Uterus (tissue), 2 donors: ENCODE results near the gene KCNMB2.

ENCODE experiments used
- CTCF ChIP-seq, 4 experiments: fragments of 200-600 bp in 2 of 4; fragments of 450-650 bp in 2 of 4; sonication (generic) in 2 of 4; IDR thresholded peaks; one replicate each; pipeline ENCODE4 v1.5.1; 2016 to 2019; ENCODE audit warnings: antibody characterized with exemption in 4 of 4, mild to moderate bottlenecking in 2 of 4, moderate library complexity in 1 of 4
- POLR2A ChIP-seq, 2 donors: fragments of 450-650 bp; IDR thresholded peaks; one replicate each; pipeline ENCODE4 v1.6.1; 2016; ENCODE audit warnings: antibody characterized with exemption in 2 of 2, mild to moderate bottlenecking in 1 of 2, moderate library complexity in 1 of 2

- TF ChIP-seq CTCF (IDR thresholded peaks at IDR 0.05) (no peak), POLR2A (IDR thresholded peaks at IDR 0.05) (no peak)
Observed at GRCh38 chr3:178765472-178765871, 229.2 kb downstream of the KCNMB2 start.
